ENCODE measurements around the gene ARL4C. TPM values are rescaled to one million over a fixed set of nuclear protein-coding genes. Genes with fewer than 3 reads are reported as not detected.
A peak's percentile ranks its signal among the peaks of the same experiment; 100 is the strongest.

The ARL4C gene
- total RNA-seq, 1 experiment from 2014 or later = 51.3 TPM

DNA sequence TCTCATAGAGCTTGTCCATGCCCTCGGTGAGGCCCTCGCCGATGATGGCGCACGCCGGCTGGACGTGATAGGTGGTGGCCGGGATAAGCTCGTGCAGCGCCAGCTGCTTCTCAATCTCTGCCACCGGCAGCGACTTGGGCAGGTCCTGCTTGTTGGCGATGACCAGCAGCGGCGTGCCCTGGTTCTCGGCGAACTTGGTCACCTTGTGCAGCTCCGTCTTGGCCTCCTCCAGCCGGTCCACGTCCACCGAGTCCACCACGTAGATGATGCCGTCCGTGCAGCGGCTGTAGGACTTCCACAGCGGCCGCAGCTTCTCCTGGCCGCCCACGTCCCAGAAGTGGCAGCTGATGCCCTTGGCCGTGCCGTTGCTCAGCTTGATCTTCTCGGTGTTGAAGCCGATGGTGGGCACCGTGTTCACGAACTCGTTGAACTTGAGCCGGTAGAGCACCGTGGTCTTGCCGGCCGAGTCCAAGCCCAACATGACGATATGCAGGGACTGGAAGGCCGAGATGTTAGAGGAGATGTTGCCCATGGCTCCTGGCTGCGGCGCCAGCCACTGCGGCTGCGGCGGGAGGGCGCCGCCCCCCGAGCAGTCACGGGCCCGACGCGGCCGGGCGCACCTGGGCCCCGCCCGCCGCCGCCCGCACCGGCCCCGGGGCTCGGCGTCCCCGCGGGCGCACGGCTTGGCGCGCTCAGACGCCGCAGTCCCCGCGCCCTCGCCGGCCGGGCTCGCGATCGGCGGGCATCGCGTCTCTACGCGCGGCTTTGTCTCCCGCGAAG is 636 bp downstream of the ARL4C start:
- Histone ChIP-seq H3K4me3 (peak overlapping the region; percentile 91), H3K9me3 (ENCODE audit: insufficient read depth, low read depth) (no peaks in the 10 kb centered on the region), H3K79me2 (ENCODE audit: low read depth) (peaks cover 52% of the 10 kb centered on the region), H3F3A (ENCODE audit: insufficient read depth, low read depth) (peaks cover 11% of the 10 kb centered on the region; the same call in 1 of the 2 replicates), H3K27me3 (ENCODE audit: insufficient read depth, low read depth) (no peaks in the 10 kb centered on the region), H3K36me3 (ENCODE audit: low read depth) (peaks cover 23% of the 10 kb centered on the region; the same call in 1 of the 2 replicates), H2AFZ (peak overlapping the region; percentile 83), H3K9me2 (ENCODE audit: insufficient read depth) (no peaks in the 10 kb centered on the region), H3K27ac (peak overlapping the region; percentile 48), H3K4me1 (replicated peaks; ENCODE audit: insufficient read depth) (peaks cover 26% of the 10 kb centered on the region), H4K20me1 (ENCODE audit: insufficient read depth) (peaks cover 27% of the 10 kb centered on the region), H3K4me2 (peak overlapping the region; percentile 83)
- ChIA-PET POLR2A (ENCODE audit: unreplicated experiment) (interaction anchor here (0.5 to 1.9 kb wide), 12 partner anchors 35 to 797 kb away, joined by 3 to 31 read pairs (median 4); no protein-coding TSS in a partner anchor), CTCF (interaction anchor here (0.6 to 2.5 kb wide), 8 partner anchors 13 to 621 kb away, joined by 3 to 8 read pairs (median 5); no protein-coding TSS in a partner anchor)
- DNase-seq = peak; percentile 52 to 68
- no peak for TF ChIP-seq EZH2 (IDR thresholded peaks at IDR 0.05; ENCODE audit: low read depth)
- TF ChIP-seq, protein P1, sequence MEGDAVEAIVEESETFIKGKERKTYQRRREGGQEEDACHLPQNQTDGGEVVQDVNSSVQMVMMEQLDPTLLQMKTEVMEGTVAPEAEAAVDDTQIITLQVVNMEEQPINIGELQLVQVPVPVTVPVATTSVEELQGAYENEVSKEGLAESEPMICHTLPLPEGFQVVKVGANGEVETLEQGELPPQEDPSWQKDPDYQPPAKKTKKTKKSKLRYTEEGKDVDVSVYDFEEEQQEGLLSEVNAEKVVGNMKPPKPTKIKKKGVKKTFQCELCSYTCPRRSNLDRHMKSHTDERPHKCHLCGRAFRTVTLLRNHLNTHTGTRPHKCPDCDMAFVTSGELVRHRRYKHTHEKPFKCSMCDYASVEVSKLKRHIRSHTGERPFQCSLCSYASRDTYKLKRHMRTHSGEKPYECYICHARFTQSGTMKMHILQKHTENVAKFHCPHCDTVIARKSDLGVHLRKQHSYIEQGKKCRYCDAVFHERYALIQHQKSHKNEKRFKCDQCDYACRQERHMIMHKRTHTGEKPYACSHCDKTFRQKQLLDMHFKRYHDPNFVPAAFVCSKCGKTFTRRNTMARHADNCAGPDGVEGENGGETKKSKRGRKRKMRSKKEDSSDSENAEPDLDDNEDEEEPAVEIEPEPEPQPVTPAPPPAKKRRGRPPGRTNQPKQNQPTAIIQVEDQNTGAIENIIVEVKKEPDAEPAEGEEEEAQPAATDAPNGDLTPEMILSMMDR (conservative IDR thresholded peaks at IDR 0.05) = peak; percentile 27; the same call in 1 of the 2 replicates
- intact Hi-C loops (cut with micrococcal nuclease; ENCODE audit: unreplicated experiment) = loop anchor here (1.0 to 5.0 kb wide), 2 partner anchors 238 to 644 kb away; partner anchors contain the start of gene HJURP
- no TSS peak for BruUV-seq (replicated peaks)

- Histone ChIP-seq H3F3A (ENCODE audit: insufficient read depth, low read depth) (peaks cover 13% of the 10 kb centered on the region; the same call in 1 of the 2 replicates), H3K4me2 (peak overlapping the region; percentile 83), H3K27me3 (ENCODE audit: insufficient read depth, low read depth) (no peaks in the 10 kb centered on the region), H3K9me3 (ENCODE audit: insufficient read depth, low read depth) (no peaks in the 10 kb centered on the region), H3K79me2 (ENCODE audit: low read depth) (peaks cover 60% of the 10 kb centered on the region), H2AFZ (peak overlapping the region; percentile 83), H3K36me3 (ENCODE audit: low read depth) (peaks cover 28% of the 10 kb centered on the region), H3K4me1 (replicated peaks; ENCODE audit: insufficient read depth) (peaks cover 26% of the 10 kb centered on the region), H3K9me2 (ENCODE audit: insufficient read depth) (no peaks in the 10 kb centered on the region), H3K4me3 (peak overlapping the region; percentile 91), H4K20me1 (ENCODE audit: insufficient read depth) (peaks cover 27% of the 10 kb centered on the region), H3K27ac (peak overlapping the region; percentile 48)
- TF ChIP-seq, protein P1 (conservative IDR thresholded peaks at IDR 0.05) = no peak
- no peak for TF ChIP-seq EZH2 (IDR thresholded peaks at IDR 0.05; ENCODE audit: low read depth)
- ChIA-PET CTCF (interaction anchor here (0.6 to 2.5 kb wide), 8 partner anchors 125 to 622 kb away, joined by 3 to 8 read pairs (median 4); no protein-coding TSS in a partner anchor), POLR2A (ENCODE audit: unreplicated experiment) (interaction anchor here (0.5 to 1.9 kb wide), 7 partner anchors 34 to 796 kb away, joined by 3 to 31 read pairs (median 7); no protein-coding TSS in a partner anchor)
- BruUV-seq (replicated peaks) = TSS peak; percentile 98
- intact Hi-C loops (cut with micrococcal nuclease; ENCODE audit: unreplicated experiment) = loop anchor here (1.0 to 5.0 kb wide), 7 partner anchors 31 to 643 kb away; partner anchors contain the start of gene HJURP
- peak in 1 of 2 experiments; percentile 46 for DNase-seq
Observed at GRCh38 chr2:234495251-234496054, 1.4 kb downstream of the ARL4C start.
